Fibroblast of lung (primary cell): Measurements from ENCODE around the gene LTBP2. TPM values are rescaled to one million over a fixed set of nuclear protein-coding genes. Genes with fewer than 3 reads are reported as not detected.

Source experiments
- DNase-seq, 2 donors: peaks; one replicate each; pipeline versions ENCODE4 v3.0.0 to v3.0.0-alpha.2; 2010; ENCODE audit warnings: low read depth in 2 of 2
- H2AFZ ChIP-seq: 2 replicates; pipeline ENCODE4 v1.5.1; 2012; ENCODE audit warnings: low read length, control low read depth, inconsistent platforms
- H3K27ac ChIP-seq: 2 replicates; pipeline ENCODE4 v1.5.1; 2011; ENCODE audit warnings: low read length, control low read depth; ENCODE audit not compliant: insufficient read depth
- H3K27me3 ChIP-seq: 2 replicates; pipeline ENCODE4 v1.5.1; 2011; ENCODE audit warnings: mild to moderate bottlenecking, low read length; ENCODE audit not compliant: control insufficient read depth, insufficient read depth
- H3K36me3 ChIP-seq: 2 replicates; pipeline ENCODE4 v1.5.1; 2011; ENCODE audit warnings: low read length; ENCODE audit not compliant: control insufficient read depth, insufficient read depth
- H3K4me1 ChIP-seq: 2 replicates; pipeline ENCODE4 v1.5.1; 2011; ENCODE audit warnings: low read length; ENCODE audit not compliant: control insufficient read depth, insufficient read depth; ENCODE audit errors: extremely low read depth
- H3K4me2 ChIP-seq: 2 replicates; pipeline ENCODE4 v1.5.1; 2011; ENCODE audit warnings: low read length, control low read depth; ENCODE audit not compliant: insufficient read depth; ENCODE audit errors: extremely low read depth
- H3K4me3 ChIP-seq, 4 experiments: fragments of 200-600 bp in 1 of 4; sonication (generic) in 1 of 4; replicated peaks in 1 of 4; 2 replicates each; pipeline ENCODE4 v1.5.1; 2011 to 2016; ENCODE audit warnings: low read length in 4 of 4, low read depth in 3 of 4, mild to moderate bottlenecking in 3 of 4, control low read depth in 2 of 4, inconsistent platforms in 1 of 4, mixed read lengths in 1 of 4; ENCODE audit not compliant: insufficient read depth in 1 of 4; ENCODE audit errors: control extremely low read depth in 1 of 4
- H3K79me2 ChIP-seq: 2 replicates; pipeline ENCODE4 v1.5.1; 2012; ENCODE audit warnings: mild to moderate bottlenecking, low read length, inconsistent platforms; ENCODE audit not compliant: control insufficient read depth, insufficient read depth
- H3K9ac ChIP-seq: 2 replicates; pipeline ENCODE4 v1.5.1; 2011; ENCODE audit warnings: mild to moderate bottlenecking, low read length, control low read depth; ENCODE audit not compliant: insufficient read depth
- H3K9me3 ChIP-seq: 2 replicates; pipeline ENCODE4 v1.5.1; 2012; ENCODE audit warnings: low read depth, low read length; ENCODE audit not compliant: control insufficient read depth, insufficient read depth
- H4K20me1 ChIP-seq: 2 replicates; pipeline ENCODE4 v1.5.1; 2011; ENCODE audit warnings: low read length; ENCODE audit not compliant: control insufficient read depth, insufficient read depth; ENCODE audit errors: extremely low read depth
- EZH2 ChIP-seq: IDR thresholded peaks from 2 replicates; pipeline ENCODE4 v1.5.1; 2012; ENCODE audit warnings: low read length, control low read depth, mild to moderate bottlenecking; ENCODE audit errors: missing control alignments
- polyA plus RNA-seq, 2 donors: library from polyadenylated mRNA; depleted of rRNA in 1 of 2; stranded (reverse) in 1 of 2; unstranded in 1 of 2; fragments of >200 nt; gene quantifications; 2 replicates each; pipeline ENCODE4 v1.2.1, GENCODE V29; 2011 to 2012; ENCODE audit warnings: missing spikeins in 1 of 2
- total RNA-seq: library from RNA; depleted of rRNA; stranded (reverse); fragments of >200 nt; gene quantifications from 2 replicates; pipeline ENCODE4 v1.2.1, GENCODE V29; 2014
- TF ChIP-seq, protein P1 (sequence below), 2 donors: IDR thresholded peaks in 1 of 2; conservative IDR thresholded peaks in 1 of 2; 1 replicate in 1 of 2; 2 replicates in 1 of 2; pipeline ENCODE4 v1.5.1; 2011 to 2012; ENCODE audit warnings: low read length in 2 of 2, control low read depth in 1 of 2, inconsistent platforms in 1 of 2, low read depth in 1 of 2, mild to moderate bottlenecking in 1 of 2

The LTBP2 gene
- total and polyA plus RNA-seq, 2 donors (not counting 1 experiment from before 2014, with no cell fraction given), result 108 to 514 TPM

DNA sequence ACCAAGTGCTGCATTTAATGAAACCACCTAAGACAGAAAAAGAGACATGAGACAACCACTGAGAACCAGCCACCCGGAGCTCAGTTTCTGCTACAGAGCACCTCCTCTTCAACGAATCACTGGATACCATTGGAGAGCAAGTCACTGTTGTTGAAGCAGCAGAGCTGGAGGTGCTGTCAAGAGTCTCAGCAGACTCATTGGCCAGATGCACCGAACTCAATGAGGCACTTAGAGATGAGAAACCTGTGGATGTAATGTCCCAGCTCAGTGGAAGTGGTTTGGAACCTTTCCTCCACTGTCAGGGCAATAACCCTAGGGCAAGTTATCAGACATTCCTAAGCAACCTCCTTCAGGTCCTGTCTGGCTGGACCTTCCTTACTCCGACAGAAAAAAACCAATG, 132.0 kb downstream of the LTBP2 start:
- H3K36me3 ChIP-seq, result peaks cover 6% of the 10 kb centered on the region
- H3K4me3 ChIP-seq, result no peak overlapping the region
- no peak overlapping the region for H2AFZ ChIP-seq
- TF ChIP-seq, protein P1, sequence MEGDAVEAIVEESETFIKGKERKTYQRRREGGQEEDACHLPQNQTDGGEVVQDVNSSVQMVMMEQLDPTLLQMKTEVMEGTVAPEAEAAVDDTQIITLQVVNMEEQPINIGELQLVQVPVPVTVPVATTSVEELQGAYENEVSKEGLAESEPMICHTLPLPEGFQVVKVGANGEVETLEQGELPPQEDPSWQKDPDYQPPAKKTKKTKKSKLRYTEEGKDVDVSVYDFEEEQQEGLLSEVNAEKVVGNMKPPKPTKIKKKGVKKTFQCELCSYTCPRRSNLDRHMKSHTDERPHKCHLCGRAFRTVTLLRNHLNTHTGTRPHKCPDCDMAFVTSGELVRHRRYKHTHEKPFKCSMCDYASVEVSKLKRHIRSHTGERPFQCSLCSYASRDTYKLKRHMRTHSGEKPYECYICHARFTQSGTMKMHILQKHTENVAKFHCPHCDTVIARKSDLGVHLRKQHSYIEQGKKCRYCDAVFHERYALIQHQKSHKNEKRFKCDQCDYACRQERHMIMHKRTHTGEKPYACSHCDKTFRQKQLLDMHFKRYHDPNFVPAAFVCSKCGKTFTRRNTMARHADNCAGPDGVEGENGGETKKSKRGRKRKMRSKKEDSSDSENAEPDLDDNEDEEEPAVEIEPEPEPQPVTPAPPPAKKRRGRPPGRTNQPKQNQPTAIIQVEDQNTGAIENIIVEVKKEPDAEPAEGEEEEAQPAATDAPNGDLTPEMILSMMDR (conservative IDR thresholded peaks at IDR 0.05 in 1 of 2, IDR thresholded peaks at IDR 0.05 in 1 of 2; ENCODE audit: low read depth in 1 of 2, low read length in 2 of 2), result no peak
- TF ChIP-seq EZH2, result no peak
- no peak overlapping the region for H3K9ac ChIP-seq
- no peak overlapping the region for H3K27ac ChIP-seq
- DNase-seq, result peak in 1 of 2 donors; percentile 31
- peaks cover 2% of the 10 kb centered on the region for H3K4me1 ChIP-seq
- H3K9me3 ChIP-seq, result no peaks in the 10 kb centered on the region
- H3K79me2 ChIP-seq, result no peaks in the 10 kb centered on the region
- no peak overlapping the region for H3K4me2 ChIP-seq
- H3K27me3 ChIP-seq, result no peaks in the 10 kb centered on the region
- no peaks in the 10 kb centered on the region for H4K20me1 ChIP-seq

DNA sequence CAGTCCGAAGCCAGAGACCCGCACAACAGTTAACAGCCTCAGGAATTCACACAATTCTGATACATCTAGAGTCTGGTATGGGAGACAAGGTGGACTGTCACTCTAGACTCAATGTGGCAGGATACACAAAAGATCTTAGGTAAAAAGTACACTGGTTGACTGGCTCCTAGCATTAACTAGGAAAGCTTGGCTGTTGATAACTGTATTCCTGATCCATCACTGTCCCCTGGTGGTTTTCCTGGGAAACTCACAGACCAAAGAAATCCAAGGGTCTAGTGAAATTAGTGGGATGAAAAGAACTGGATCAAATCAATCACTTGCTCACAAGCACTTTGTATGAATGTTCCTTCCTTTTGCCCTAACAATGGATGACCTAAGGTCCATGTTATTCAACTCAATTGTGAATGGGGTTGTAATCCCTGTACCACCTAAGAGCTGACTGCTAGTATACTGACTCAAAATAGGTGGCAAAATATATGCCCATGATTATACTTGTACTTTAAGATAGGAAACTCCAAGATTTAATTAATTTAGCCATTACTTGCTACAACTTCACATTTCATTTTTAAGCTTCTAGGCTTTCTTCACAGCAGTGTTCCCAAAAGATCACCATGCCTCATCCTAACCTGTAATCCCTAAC, 132.9 kb downstream of the LTBP2 start:
- H3K9me3 ChIP-seq, result no peaks in the 10 kb centered on the region
- peak in 1 of 2 donors; percentile 40 for DNase-seq
- H3K36me3 ChIP-seq, result peaks cover 4% of the 10 kb centered on the region
- H3K9ac ChIP-seq, result no peak overlapping the region
- no peaks in the 10 kb centered on the region for H3K79me2 ChIP-seq
- no peak overlapping the region for H3K27ac ChIP-seq
- H3K27me3 ChIP-seq, result no peaks in the 10 kb centered on the region
- H2AFZ ChIP-seq, result no peak overlapping the region
- H3K4me1 ChIP-seq, result peaks cover 2% of the 10 kb centered on the region
- H3K4me3 ChIP-seq, result no peak overlapping the region
- TF ChIP-seq EZH2, result no peak
- TF ChIP-seq, protein P1 (conservative IDR thresholded peaks at IDR 0.05 in 1 of 2, IDR thresholded peaks at IDR 0.05 in 1 of 2; ENCODE audit: low read depth in 1 of 2, low read length in 2 of 2), result peak; percentile 61 to 71
- no peaks in the 10 kb centered on the region for H4K20me1 ChIP-seq
- no peak overlapping the region for H3K4me2 ChIP-seq

DNA sequence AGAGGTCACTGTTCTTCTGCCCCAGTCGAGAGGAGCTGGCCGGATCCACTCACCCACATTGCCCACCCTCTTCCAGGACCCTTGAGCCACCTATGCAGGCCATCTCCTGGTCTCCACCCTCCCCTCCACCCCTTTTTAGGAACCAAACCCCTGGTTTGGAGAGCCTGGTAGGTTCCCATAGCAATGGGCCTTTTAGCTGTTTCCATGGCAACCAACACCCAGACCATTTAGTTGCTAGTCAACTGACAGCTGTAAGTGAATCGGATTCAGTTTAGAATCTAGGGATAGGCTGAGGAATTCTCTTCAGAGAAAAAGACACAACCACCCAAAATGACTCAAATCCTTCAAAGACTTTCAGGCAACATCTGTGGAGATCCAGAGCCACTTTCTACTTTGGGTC, 135.4 kb downstream of the LTBP2 start:
- Histone ChIP-seq H3K27ac (no peak overlapping the region), H3K9ac (no peak overlapping the region), H3K4me1 (peaks cover 2% of the 10 kb centered on the region), H3K4me2 (no peak overlapping the region), H4K20me1 (no peaks in the 10 kb centered on the region), H3K27me3 (no peaks in the 10 kb centered on the region), H3K79me2 (no peaks in the 10 kb centered on the region), H3K4me3 (no peak overlapping the region), H3K9me3 (no peaks in the 10 kb centered on the region), H3K36me3 (peaks cover 2% of the 10 kb centered on the region), H2AFZ (no peak overlapping the region)
- no peak for TF ChIP-seq EZH2
- TF ChIP-seq, protein P1 (conservative IDR thresholded peaks at IDR 0.05 in 1 of 2, IDR thresholded peaks at IDR 0.05 in 1 of 2; ENCODE audit: low read depth in 1 of 2, low read length in 2 of 2), result no peak
- DNase-seq, result no peak
